IMR-90 (cell line): ENCODE results near the gene SLC40A1. TPM values are rescaled to one million over a fixed set of nuclear protein-coding genes. Genes with fewer than 3 reads are reported as not detected.

Experiments
- ATAC-seq: fragments of 200-7000 bp; cut with Tn5 transposase; 2 replicates; pipeline ENCODE4 v1.9.1; 2020; ENCODE audit warnings: low read depth, mild to moderate bottlenecking, moderate library complexity
- BruUV-seq: library from RNA; stranded (reverse); fragments of 400-500 nt; replicated peaks from 2 replicates; lab custom pipeline; 2021; lab: Mats Ljungman, UMichigan
- CTCF ChIA-PET: fragments of 300-600 bp; formaldehyde crosslinking; extraction: SDS; loops from one replicate; lab custom pipeline; 2021; ENCODE audit warnings: antibody characterized with exemption; lab: Yijun Ruan, JAX
- POLR2A ChIA-PET: fragments of 300-600 bp; sonication (Branson Sonifier 250); formaldehyde crosslinking; loops from one replicate; lab custom pipeline; 2022; ENCODE audit warnings: antibody characterized with exemption; ENCODE audit not compliant: unreplicated experiment; lab: Charles Lee
- DNase-seq: peaks from one replicate; pipeline ENCODE4 v3.0.0; 2013
- H2AFZ ChIP-seq: replicated peaks from 2 replicates; pipeline ENCODE3; 2013; ENCODE audit warnings: low read length, mild to moderate bottlenecking; ENCODE audit not compliant: poor library complexity
- H2AK5ac ChIP-seq: 2 replicates; pipeline ENCODE4 v1.6.1; 2013; ENCODE audit warnings: low read depth, low read length, inconsistent platforms
- H2AK9ac ChIP-seq: replicated peaks from 2 replicates; pipeline ENCODE3; 2013; ENCODE audit warnings: mild to moderate bottlenecking, low read depth, low read length, moderate library complexity; ENCODE audit not compliant: poor library complexity
- H2BK120ac ChIP-seq: 2 replicates; pipeline ENCODE4 v1.6.1; 2013; ENCODE audit warnings: low read depth, low read length, inconsistent platforms
- H2BK15ac ChIP-seq: 3 replicates; pipeline ENCODE4 v1.6.1; 2013; ENCODE audit warnings: low read depth, low read length, inconsistent platforms
- H2BK20ac ChIP-seq: 2 replicates; pipeline ENCODE4 v1.6.1; 2013; ENCODE audit warnings: low read depth, mild to moderate bottlenecking, inconsistent platforms, low read length, moderate library complexity
- H2BK5ac ChIP-seq: 2 replicates; pipeline ENCODE4 v1.6.1; 2013; ENCODE audit warnings: mild to moderate bottlenecking, low read depth, low read length, inconsistent platforms; ENCODE audit not compliant: poor library complexity, severe bottlenecking
- H3K14ac ChIP-seq: replicated peaks from 2 replicates; pipeline ENCODE4 v1.6.1; 2013; ENCODE audit warnings: low read depth, low read length, inconsistent platforms
- H3K18ac ChIP-seq: 2 replicates; pipeline ENCODE4 v1.6.1; 2013; ENCODE audit warnings: low read depth, low read length, control low read depth
- H3K23ac ChIP-seq: 2 replicates; pipeline ENCODE4 v1.6.1; 2013; ENCODE audit warnings: low read depth, low read length, inconsistent platforms
- H3K27ac ChIP-seq: 2 replicates; pipeline ENCODE4 v1.5.1; 2013; ENCODE audit warnings: mild to moderate bottlenecking, control low read depth, low read length; ENCODE audit not compliant: insufficient read depth
- H3K27me3 ChIP-seq: 2 replicates; pipeline ENCODE4 v1.6.1; 2013; ENCODE audit warnings: low read length; ENCODE audit not compliant: control insufficient read depth, insufficient read depth
- H3K36me3 ChIP-seq: 2 replicates; pipeline ENCODE4 v1.6.1; 2013; ENCODE audit warnings: low read length, mixed read lengths; ENCODE audit not compliant: control insufficient read depth, insufficient read depth
- H3K4ac ChIP-seq: 2 replicates; pipeline ENCODE4 v1.6.1; 2013; ENCODE audit warnings: low read depth, low read length, inconsistent platforms
- H3K4me1 ChIP-seq: 2 replicates; pipeline ENCODE4 v1.6.1; 2013; ENCODE audit warnings: low read length, mixed read lengths; ENCODE audit not compliant: control insufficient read depth, insufficient read depth
- H3K4me2 ChIP-seq: 2 replicates; pipeline ENCODE4 v1.6.1; 2013; ENCODE audit warnings: low read depth, mild to moderate bottlenecking, control low read depth, low read length, moderate library complexity
- H3K4me3 ChIP-seq: 2 replicates; pipeline ENCODE4 v1.5.1; 2013; ENCODE audit warnings: low read depth, mild to moderate bottlenecking, control low read depth, low read length, moderate library complexity; ENCODE audit not compliant: insufficient read depth
- H3K56ac ChIP-seq: 2 replicates; pipeline ENCODE4 v1.6.1; 2013; ENCODE audit warnings: low read length, inconsistent platforms; ENCODE audit not compliant: insufficient read depth; ENCODE audit errors: extremely low read depth
- H3K79me1 ChIP-seq, 2 experiments: 2 replicates each; pipeline ENCODE4 v1.6.1; 2013; ENCODE audit warnings: low read length in 2 of 2, inconsistent platforms in 1 of 2, low read depth in 1 of 2
- H3K9ac ChIP-seq: 2 replicates; pipeline ENCODE4 v1.6.1; 2013; ENCODE audit warnings: low read depth, low read length, control low read depth
- H3K9me1 ChIP-seq: 2 replicates; pipeline ENCODE4 v1.6.1; 2013; ENCODE audit warnings: low read length, inconsistent platforms; ENCODE audit not compliant: insufficient read depth
- H3K9me3 ChIP-seq: 2 replicates; pipeline ENCODE4 v1.6.1; 2013; ENCODE audit warnings: low read length; ENCODE audit not compliant: control insufficient read depth, insufficient read depth
- H4K20me1 ChIP-seq: 2 replicates; pipeline ENCODE4 v1.6.1; 2013; ENCODE audit warnings: low read length, inconsistent platforms; ENCODE audit not compliant: insufficient read depth
- H4K5ac ChIP-seq: 2 replicates; pipeline ENCODE4 v1.6.1; 2013; ENCODE audit warnings: mild to moderate bottlenecking, low read depth, low read length, control low read depth
- H4K8ac ChIP-seq, 2 experiments: 2 replicates each; pipeline ENCODE4 v1.6.1; 2013; ENCODE audit warnings: low read depth in 2 of 2, low read length in 2 of 2, control low read depth in 1 of 2, inconsistent platforms in 1 of 2
- H4K91ac ChIP-seq: 2 replicates; pipeline ENCODE4 v1.6.1; 2013; ENCODE audit warnings: low read depth, low read length, inconsistent platforms; ENCODE audit not compliant: insufficient read depth
- CEBPB ChIP-seq: IDR thresholded peaks from 2 replicates; pipeline ENCODE4 v1.6.1; 2012; ENCODE audit warnings: low read depth, low read length, improper control_type of control experiment
- ELK1 ChIP-seq: fragments of 150-350 bp; IDR thresholded peaks from 2 replicates; pipeline ENCODE4 v1.6.1; 2016; ENCODE audit warnings: low read depth, mild to moderate bottlenecking, low read length, moderate library complexity, borderline replicate concordance
- FOS ChIP-seq: fragments of 150-350 bp; IDR thresholded peaks from 2 replicates; pipeline ENCODE4 v1.6.1; 2016; ENCODE audit warnings: low read depth, low read length
- MAFK ChIP-seq: IDR thresholded peaks from 2 replicates; pipeline ENCODE4 v1.6.1; 2012; ENCODE audit warnings: low read depth, low read length, improper control_type of control experiment
- MAZ ChIP-seq: IDR thresholded peaks from 2 replicates; pipeline ENCODE4 v1.6.1; 2012; ENCODE audit warnings: low read depth, mild to moderate bottlenecking, low read length, improper control_type of control experiment, moderate library complexity, borderline replicate concordance
- MXI1 ChIP-seq: IDR thresholded peaks from 2 replicates; pipeline ENCODE4 v1.6.1; 2012; ENCODE audit warnings: low read depth, mild to moderate bottlenecking, low read length, moderate library complexity, borderline replicate concordance
- NFE2L2 ChIP-seq: fragments of 150-350 bp; IDR thresholded peaks from 2 replicates; pipeline ENCODE4 v1.6.1; 2016; ENCODE audit warnings: low read depth, mild to moderate bottlenecking, low read length
- RAD21 ChIP-seq: IDR thresholded peaks from 2 replicates; pipeline ENCODE4 v1.6.1; 2012; ENCODE audit warnings: low read length, improper control_type of control experiment
- RCOR1 ChIP-seq: IDR thresholded peaks from 2 replicates; pipeline ENCODE4 v1.6.1; 2012; ENCODE audit warnings: mild to moderate bottlenecking, low read length, improper control_type of control experiment; ENCODE audit not compliant: insufficient replicate concordance
- RFX5 ChIP-seq: IDR thresholded peaks from 2 replicates; pipeline ENCODE4 v1.8.0; 2012; ENCODE audit warnings: low read depth, mild to moderate bottlenecking, low read length, moderate library complexity
- SMC3 ChIP-seq: fragments of 150-350 bp; IDR thresholded peaks from 2 replicates; pipeline ENCODE4 v1.6.1; 2016; ENCODE audit warnings: low read depth, mild to moderate bottlenecking, antibody characterized with exemption, low read length, moderate library complexity
- USF2 ChIP-seq: fragments of 150-350 bp; IDR thresholded peaks from 2 replicates; pipeline ENCODE4 v1.6.1; 2017; ENCODE audit warnings: mild to moderate bottlenecking, antibody characterized with exemption, low read length, low read depth
- WGBS, 2 experiments: methylation state at CpG; one replicate each; pipeline versions ENCODE4 v1.1.5 to v1.1.7; 2013; ENCODE audit warnings: missing lambda C conversion rate in 2 of 2; ENCODE audit not compliant: insufficient read length in 1 of 2; ENCODE audit errors: extremely low coverage in 2 of 2; 5-methylcytosine and 5-hydroxymethylcytosine counted together
- dilution Hi-C: fragments of 300-500 bp; cut with HindIII; formaldehyde crosslinking; loops from one replicate; pipeline ENCODE4 v1.14.3; 2018; ENCODE audit warnings: low sequenced_read_pairs; ENCODE audit not compliant: unreplicated experiment
- in situ Hi-C: fragments of 300-500 bp; cut with MboI; formaldehyde crosslinking; loops from 3 replicates; pipeline ENCODE4 v1.14.3; 2019; ENCODE audit warnings: low sequenced_read_pairs, inconsistent platforms, mixed read lengths
- intact Hi-C: fragments of 100-400 bp; cut with micrococcal nuclease; formaldehyde crosslinking; loops from 2 replicates; pipeline ENCODE4 v1.10.0; 2022
- polyA plus RNA-seq, 3 experiments: library from polyadenylated mRNA; depleted of rRNA; stranded (reverse); fragments of >200 nt; gene quantifications; 2 replicates each; pipeline ENCODE4 v1.2.3, GENCODE V29; 2012; ENCODE audit warnings: low replicate concordance in 1 of 3
- total RNA-seq: library from RNA; depleted of rRNA; stranded (reverse); fragments of >200 nt; gene quantifications from 2 replicates; pipeline ENCODE4 v1.2.3, GENCODE V29; 2012
- TF ChIP-seq, protein P1 (sequence below): conservative IDR thresholded peaks from 2 replicates; pipeline ENCODE4 v1.5.1; 2012; ENCODE audit warnings: mild to moderate bottlenecking, low read depth, low read length, improper control_type of control experiment

SLC40A1 gene
- total and polyA plus RNA-seq, 2 of the 4 experiments (the other 2 are of a cell fraction) = 1.5 to 5.0 TPM

DNA sequence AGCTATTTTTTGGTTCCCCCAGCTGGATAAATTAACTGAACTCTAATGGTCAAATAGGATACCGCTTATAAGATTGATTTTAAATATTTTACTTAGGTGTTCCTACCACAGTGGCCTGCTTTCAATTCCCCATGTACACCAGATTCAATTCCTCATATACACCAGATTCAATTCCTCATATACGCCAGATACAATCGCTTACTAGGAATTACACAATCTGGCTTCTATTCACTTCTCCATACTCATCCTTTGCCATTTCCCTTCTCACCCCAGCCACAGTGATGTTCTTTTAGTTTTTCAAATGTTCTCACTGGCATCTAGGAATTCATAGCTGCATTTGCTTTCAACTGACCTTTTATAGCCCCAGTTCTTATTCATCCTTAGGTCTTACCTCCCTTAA, 66.5 kb downstream of the SLC40A1 start:
- Histone ChIP-seq H3K79me1 (no peaks in the 10 kb centered on the region), H3K4me3 (no peak overlapping the region), H3K9me1 (no peaks in the 10 kb centered on the region), H2BK5ac (no peak overlapping the region), H2BK15ac (no peak overlapping the region), H3K18ac (no peak overlapping the region), H3K14ac (no peak overlapping the region), H2AFZ (no peak overlapping the region), H3K4me1 (no peaks in the 10 kb centered on the region), H2AK5ac (no peak overlapping the region), H4K91ac (no peak overlapping the region), H3K36me3 (no peaks in the 10 kb centered on the region), H4K20me1 (no peaks in the 10 kb centered on the region), H2BK120ac (no peak overlapping the region), H2BK20ac (no peak overlapping the region), H2AK9ac (no peak overlapping the region), H4K5ac (no peak overlapping the region), H4K8ac (no peak overlapping the region), H3K23ac (no peak overlapping the region), H3K9ac (no peak overlapping the region), H3K27ac (no peak overlapping the region), H3K27me3 (no peaks in the 10 kb centered on the region), H3K4me2 (no peak overlapping the region), H3K9me3 (peaks cover 2% of the 10 kb centered on the region), H3K4ac (no peak overlapping the region), H3K56ac (no peak overlapping the region)
- no peak for TF ChIP-seq USF2
- no peak for TF ChIP-seq SMC3
- TF ChIP-seq, protein P1, sequence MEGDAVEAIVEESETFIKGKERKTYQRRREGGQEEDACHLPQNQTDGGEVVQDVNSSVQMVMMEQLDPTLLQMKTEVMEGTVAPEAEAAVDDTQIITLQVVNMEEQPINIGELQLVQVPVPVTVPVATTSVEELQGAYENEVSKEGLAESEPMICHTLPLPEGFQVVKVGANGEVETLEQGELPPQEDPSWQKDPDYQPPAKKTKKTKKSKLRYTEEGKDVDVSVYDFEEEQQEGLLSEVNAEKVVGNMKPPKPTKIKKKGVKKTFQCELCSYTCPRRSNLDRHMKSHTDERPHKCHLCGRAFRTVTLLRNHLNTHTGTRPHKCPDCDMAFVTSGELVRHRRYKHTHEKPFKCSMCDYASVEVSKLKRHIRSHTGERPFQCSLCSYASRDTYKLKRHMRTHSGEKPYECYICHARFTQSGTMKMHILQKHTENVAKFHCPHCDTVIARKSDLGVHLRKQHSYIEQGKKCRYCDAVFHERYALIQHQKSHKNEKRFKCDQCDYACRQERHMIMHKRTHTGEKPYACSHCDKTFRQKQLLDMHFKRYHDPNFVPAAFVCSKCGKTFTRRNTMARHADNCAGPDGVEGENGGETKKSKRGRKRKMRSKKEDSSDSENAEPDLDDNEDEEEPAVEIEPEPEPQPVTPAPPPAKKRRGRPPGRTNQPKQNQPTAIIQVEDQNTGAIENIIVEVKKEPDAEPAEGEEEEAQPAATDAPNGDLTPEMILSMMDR = no peak
- no peak for TF ChIP-seq CEBPB
- no peak for TF ChIP-seq RAD21
- TF ChIP-seq FOS = no peak
- no peak for TF ChIP-seq ELK1
- no peak for TF ChIP-seq RFX5
- no peak for TF ChIP-seq MAFK
- no peak for TF ChIP-seq NFE2L2
- TF ChIP-seq MAZ = no peak
- TF ChIP-seq RCOR1 = no peak
- no peak for TF ChIP-seq MXI1
- no peak for ATAC-seq
- no peak for DNase-seq
- intact Hi-C loops = no loop called here
- in situ Hi-C loops = no loop called here
- ChIA-PET POLR2A (no interaction called here), CTCF (interaction anchor here (0.7 to 1.2 kb wide), 2 partner anchors 9 to 10 kb away, joined by 3 read pairs; no protein-coding TSS in a partner anchor)
- dilution Hi-C loops = no loop called here
- 100% methylated on average over 2 of the region's 3 CpGs; no CpG with 5 or more reads in 1 of the 2 experiments for WGBS, 2 experiments
- BruUV-seq = no TSS peak
